IPS-18c (cell line): Measurements from ENCODE around the gene DRD3.

Source experiments
- H3K4me3 ChIP-seq: 2 replicates; pipeline ENCODE4 v1.7.0; 2013; ENCODE audit warnings: low read depth, mild to moderate bottlenecking, low read length, moderate library complexity; ENCODE audit not compliant: insufficient read depth
- H3K9me3 ChIP-seq: one replicate; pipeline ENCODE4 v1.6.1; 2013; ENCODE audit warnings: mild to moderate bottlenecking, low read length, moderate library complexity; ENCODE audit not compliant: control insufficient read depth, insufficient read depth

The DRD3 gene

GRCh38 chr3:114178770-114179368, at the start of gene DRD3:
TSS of gene DRD3 (minus strand) at chr3:114179052. CDS start at chr3:114171992, 7,060 bp downstream.
- Histone ChIP-seq H3K4me3 (no peak within 1 kb of the TSS), H3K9me3 (no peaks in the 10 kb centered on the region)

GRCh38 chr3:114227076-114227475, 48.2 kb upstream of the DRD3 start:
- Histone ChIP-seq H3K9me3 (peaks cover 10% of the 10 kb centered on the region), H3K4me3 (no peak overlapping the region)

DNA sequence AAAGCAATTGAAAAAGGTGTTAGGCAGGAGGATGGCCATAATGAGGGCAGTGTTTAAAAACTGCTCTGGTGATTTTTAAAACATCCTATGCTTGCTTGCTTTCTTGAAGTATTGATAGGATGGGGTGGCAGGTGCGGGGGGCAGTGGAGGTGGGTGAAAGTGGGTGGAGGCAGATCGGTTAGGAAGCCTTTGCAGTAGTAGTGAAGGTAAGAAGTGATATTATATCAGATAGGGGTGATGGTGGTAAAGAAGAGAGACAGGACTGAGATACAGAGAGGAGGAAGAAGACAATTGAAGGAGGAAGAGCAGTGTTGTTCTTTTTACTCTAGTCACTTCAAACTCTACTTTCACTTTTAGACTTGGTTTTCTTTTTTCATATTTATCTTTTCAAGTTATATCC, 47.5 kb upstream of the DRD3 start:
- peaks cover 8% of the 10 kb centered on the region for H3K9me3 ChIP-seq
- no peak overlapping the region for H3K4me3 ChIP-seq

DNA sequence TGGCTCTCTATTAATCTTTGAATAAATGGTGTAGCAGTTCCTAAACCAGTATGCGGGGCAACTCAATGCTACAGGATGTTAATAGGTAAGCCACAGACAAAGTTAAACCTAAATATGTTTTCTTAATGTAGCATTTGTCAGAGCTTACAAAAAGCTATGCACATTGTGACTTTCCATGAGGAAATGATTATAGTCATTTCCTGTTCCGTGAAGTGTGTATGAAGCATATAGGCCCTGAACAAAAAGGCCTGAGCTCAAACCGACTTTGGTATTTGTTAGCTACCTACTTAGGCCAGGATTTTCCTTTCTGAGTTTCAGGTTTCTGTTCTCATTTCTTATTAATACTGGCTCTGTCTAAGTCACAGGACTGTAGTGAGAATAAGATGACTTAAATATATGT, 44.3 kb upstream of the DRD3 start:
- Histone ChIP-seq H3K9me3 (peaks cover 8% of the 10 kb centered on the region), H3K4me3 (no peak overlapping the region)

DNA sequence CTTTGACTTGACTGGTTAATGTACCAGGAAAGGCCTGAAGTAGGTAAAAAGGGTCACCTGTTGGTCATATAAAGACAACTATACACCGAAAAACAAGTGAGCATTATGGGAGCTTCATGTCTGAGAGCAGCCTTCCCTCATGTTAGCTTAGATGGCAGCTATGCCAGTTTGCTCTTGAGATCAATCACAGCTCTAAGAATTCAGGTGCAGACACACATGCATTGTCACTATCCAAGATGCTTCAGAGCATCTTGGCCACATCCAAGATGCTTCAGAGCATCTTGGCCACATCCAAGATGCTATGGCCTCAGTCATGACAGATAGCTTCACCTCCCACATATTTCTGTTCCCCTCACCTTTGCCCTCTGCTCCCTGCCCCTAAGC, 43.0 kb upstream of the DRD3 start:
- Histone ChIP-seq H3K4me3 (no peak overlapping the region), H3K9me3 (peaks cover 8% of the 10 kb centered on the region)

GRCh38 chr3:114221165-114221880, 42.5 kb upstream of the DRD3 start:
- Histone ChIP-seq H3K9me3 (peaks cover 8% of the 10 kb centered on the region), H3K4me3 (no peak overlapping the region)

GRCh38 chr3:114219741-114220140, 40.9 kb upstream of the DRD3 start:
- no peak overlapping the region for H3K4me3 ChIP-seq
- no peaks in the 10 kb centered on the region for H3K9me3 ChIP-seq

GRCh38 chr3:114218578-114219185, 39.8 kb upstream of the DRD3 start:
- no peak overlapping the region for H3K4me3 ChIP-seq
- H3K9me3 ChIP-seq = no peaks in the 10 kb centered on the region

DNA sequence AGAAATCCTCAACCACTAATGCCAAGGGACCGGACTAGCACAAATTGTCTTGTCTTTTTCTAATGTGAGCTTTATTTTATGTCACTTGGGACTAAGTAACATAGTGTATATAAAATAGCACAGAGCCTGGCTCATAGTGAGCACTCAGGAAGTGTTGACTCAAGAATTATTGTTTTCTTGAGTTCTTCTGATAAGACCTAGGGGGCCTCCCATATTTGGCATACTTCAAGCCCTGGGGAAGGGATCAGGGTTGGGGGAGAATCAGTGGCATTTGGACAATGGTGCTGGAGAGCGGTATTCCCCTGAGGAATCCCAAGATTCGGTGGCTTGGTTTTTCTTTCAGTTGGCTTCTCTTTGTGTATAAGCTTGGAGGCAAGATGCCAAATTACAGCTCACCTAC, 39.2 kb upstream of the DRD3 start:
- Histone ChIP-seq H3K4me3 (no peak overlapping the region), H3K9me3 (no peaks in the 10 kb centered on the region)

DNA sequence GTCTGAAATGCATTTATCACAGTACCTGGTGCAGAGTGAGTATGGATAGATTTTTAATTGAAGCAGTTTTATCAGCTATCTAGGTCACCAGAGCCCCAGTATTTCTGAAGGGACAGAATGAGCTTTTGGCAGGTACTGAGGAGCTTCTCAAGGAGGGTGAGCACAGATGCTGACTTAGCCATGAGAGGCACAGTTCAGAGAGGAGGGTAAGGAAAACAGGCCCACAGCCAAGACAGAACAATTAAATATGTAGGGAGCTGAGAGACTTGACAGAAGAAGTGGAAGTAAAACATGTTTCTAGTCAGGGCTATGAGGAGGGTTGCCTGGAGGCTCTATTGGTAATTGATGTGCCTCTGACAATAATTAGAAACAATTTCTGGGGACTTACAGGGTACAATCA, 38.4 kb upstream of the DRD3 start:
- Histone ChIP-seq H3K4me3 (no peak overlapping the region), H3K9me3 (no peaks in the 10 kb centered on the region)

GRCh38 chr3:114216186-114216970, 37.5 kb upstream of the DRD3 start:
- Histone ChIP-seq H3K4me3 (no peak overlapping the region), H3K9me3 (no peaks in the 10 kb centered on the region)

GRCh38 chr3:114214542-114215341, 35.9 kb upstream of the DRD3 start:
- Histone ChIP-seq H3K4me3 (no peak overlapping the region), H3K9me3 (no peaks in the 10 kb centered on the region)

GRCh38 chr3:114213627-114214541, 35.0 kb upstream of the DRD3 start:
- no peak overlapping the region for H3K4me3 ChIP-seq
- no peaks in the 10 kb centered on the region for H3K9me3 ChIP-seq

- Histone ChIP-seq H3K9me3 (no peaks in the 10 kb centered on the region), H3K4me3 (no peak overlapping the region)
These were observed 34.4 kb upstream of the DRD3 start for GRCh38 chr3:114213292-114213626.

DNA sequence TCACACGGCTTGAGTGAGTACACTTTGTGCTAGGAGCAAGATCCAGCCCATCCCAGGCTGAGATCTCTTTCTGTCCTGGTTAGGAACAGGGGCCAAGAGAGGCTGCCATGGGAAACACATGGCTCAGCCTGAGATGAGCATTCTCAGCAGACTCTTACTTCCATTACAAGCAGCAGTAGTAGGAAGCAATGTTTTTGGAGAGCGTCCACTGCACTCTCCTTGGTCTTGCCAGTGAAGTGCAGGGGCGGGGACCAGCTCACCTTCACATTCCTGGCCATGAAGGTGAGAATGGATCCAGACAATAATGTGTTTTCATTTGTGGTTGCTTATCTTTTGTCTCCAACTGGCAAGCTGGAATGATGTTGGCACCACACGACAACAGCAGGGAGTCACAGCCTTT, 33.8 kb upstream of the DRD3 start:
- no peak overlapping the region for H3K4me3 ChIP-seq
- H3K9me3 ChIP-seq = no peaks in the 10 kb centered on the region

DNA sequence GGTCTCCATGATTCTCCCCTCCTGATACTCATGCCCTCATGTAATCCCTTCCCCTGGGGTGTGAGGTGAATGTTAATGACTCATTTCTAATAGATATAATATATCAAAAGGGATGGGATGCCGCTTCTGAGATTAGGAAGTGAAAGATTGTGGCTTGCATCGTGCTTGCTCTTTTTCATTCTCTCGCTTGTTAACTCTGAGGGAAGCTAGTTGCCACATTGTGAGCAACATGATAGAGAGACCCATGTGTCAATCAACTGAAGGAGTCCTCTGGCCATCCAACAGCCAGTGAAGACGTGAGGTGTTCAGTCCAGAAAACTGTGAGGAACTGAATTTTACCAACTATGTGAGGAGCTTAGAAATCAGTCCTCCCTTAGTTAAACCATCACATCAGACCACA, 28.9 kb upstream of the DRD3 start:
- Histone ChIP-seq H3K4me3 (no peak overlapping the region), H3K9me3 (no peaks in the 10 kb centered on the region)
